H1 (cell line): Measurements from ENCODE around the gene SAMMSON.

Source experiments
- CTCF ChIP-seq, 3 experiments: IDR thresholded peaks; 1 replicate in 2 of 3; 2 replicates in 1 of 3; pipeline versions ENCODE4 v1.5.1 to v1.6.1; 2011; ENCODE audit warnings: low read length in 3 of 3, mild to moderate bottlenecking in 3 of 3, inconsistent platforms in 2 of 3, low read depth in 1 of 3, moderate library complexity in 1 of 3; ENCODE audit not compliant: insufficient read depth in 1 of 3; ENCODE audit errors: control extremely low read depth in 1 of 3
- GTF2F1 ChIP-seq: IDR thresholded peaks from 2 replicates; pipeline ENCODE4 v1.6.1; 2012; ENCODE audit warnings: low read depth, low read length, improper control_type of control experiment, borderline replicate concordance
- PHF8 ChIP-seq: fragments of 200-600 bp; sonication (generic); conservative IDR thresholded peaks from 2 replicates; pipeline ENCODE4 v1.7.1; 2012; ENCODE audit warnings: low read depth, mild to moderate bottlenecking, inconsistent platforms, low read length, moderate library complexity
- TAF1 ChIP-seq: IDR thresholded peaks from 2 replicates; pipeline ENCODE4 v1.6.1; 2011; ENCODE audit warnings: mild to moderate bottlenecking, low read depth, low read length
- TBP ChIP-seq: IDR thresholded peaks from 2 replicates; pipeline ENCODE4 v1.6.1; 2011; ENCODE audit warnings: low read depth, low read length, improper control_type of control experiment
- USF2 ChIP-seq: IDR thresholded peaks from 2 replicates; pipeline ENCODE4 v1.6.1; 2011; ENCODE audit warnings: low read length, improper control_type of control experiment
- YY1 ChIP-seq: IDR thresholded peaks from 2 replicates; pipeline ENCODE4 v1.6.1; 2011; ENCODE audit warnings: low read depth, mild to moderate bottlenecking, low read length
- ZNF274 ChIP-seq: IDR thresholded peaks from 2 replicates; pipeline ENCODE4 v1.7.0; 2012; ENCODE audit warnings: low read length, borderline replicate concordance; ENCODE audit errors: extremely low read depth

- no peak for TF ChIP-seq CTCF (IDR thresholded peaks at IDR 0.05; ENCODE audit: control extremely low read depth in 1 of 3, insufficient read depth in 1 of 3, low read depth in 1 of 3, low read length in 3 of 3)
- TF ChIP-seq TAF1: no peak
- TF ChIP-seq GTF2F1: no peak
- TF ChIP-seq TBP: no peak
- no peak for TF ChIP-seq YY1
- TF ChIP-seq ZNF274: no peak
- TF ChIP-seq PHF8: no peak
- TF ChIP-seq USF2: no peak
These were observed 37.7 kb upstream of the SAMMSON start for GRCh38 chr3:69961706-69962439.
